IPS-NIHi7 (cell line): Measurements from ENCODE around the gene RHBDD2.
"Not testable (repeated sequence)": the region's sequence is repeated elsewhere in the genome, so short reads cannot be mapped to it uniquely, and the experiment has no call there.

Source experiments
- DNase-seq: peaks from one replicate; pipeline ENCODE4 v3.0.0; 2012; ENCODE audit warnings: mixed read lengths; ENCODE audit errors: extremely low spot score

RHBDD2 gene

DNA sequence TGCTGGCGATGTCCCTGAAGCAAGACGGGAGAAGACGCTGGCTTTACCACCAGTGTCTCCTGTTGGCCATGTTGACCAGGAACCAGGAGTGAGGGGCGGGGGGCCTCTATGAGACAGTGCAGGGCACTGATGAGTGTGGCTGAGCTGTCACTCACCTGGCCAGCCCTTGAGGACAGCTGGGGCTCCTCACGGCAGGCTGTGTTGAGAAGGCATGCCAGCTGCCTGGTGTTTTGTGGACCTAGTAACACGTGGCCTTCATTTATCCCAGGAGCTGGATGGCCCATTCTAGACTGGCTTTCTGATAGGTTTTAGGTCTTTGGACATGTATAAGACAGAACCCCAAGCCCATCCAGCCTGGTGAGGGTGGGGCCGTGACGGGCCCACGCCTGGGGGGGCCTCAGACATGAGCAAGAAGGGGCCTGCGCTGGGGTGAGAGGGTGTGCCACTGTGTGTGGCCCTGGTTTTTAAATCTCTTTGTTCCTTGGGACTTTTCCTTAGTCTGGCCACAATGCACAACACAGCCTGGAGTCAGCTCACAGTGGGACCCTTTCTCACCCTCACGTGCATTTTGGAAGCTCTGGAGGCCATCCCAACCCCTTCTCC is 10.5 kb downstream of the RHBDD2 start:
- DNase-seq, result no peak

GRCh38 chr7:75889826-75890225 is 11.0 kb downstream of the RHBDD2 start:
- no peak for DNase-seq

- not testable (repeated sequence) for DNase-seq
Measured at GRCh38 chr7:75891237-75891636, 12.4 kb downstream of the RHBDD2 start.

- no peak for DNase-seq
Measured at GRCh38 chr7:75891815-75892411, 13.1 kb downstream of the RHBDD2 start.

GRCh38 chr7:75892634-75893272 is 13.9 kb downstream of the RHBDD2 start:
- DNase-seq, result no peak

DNA sequence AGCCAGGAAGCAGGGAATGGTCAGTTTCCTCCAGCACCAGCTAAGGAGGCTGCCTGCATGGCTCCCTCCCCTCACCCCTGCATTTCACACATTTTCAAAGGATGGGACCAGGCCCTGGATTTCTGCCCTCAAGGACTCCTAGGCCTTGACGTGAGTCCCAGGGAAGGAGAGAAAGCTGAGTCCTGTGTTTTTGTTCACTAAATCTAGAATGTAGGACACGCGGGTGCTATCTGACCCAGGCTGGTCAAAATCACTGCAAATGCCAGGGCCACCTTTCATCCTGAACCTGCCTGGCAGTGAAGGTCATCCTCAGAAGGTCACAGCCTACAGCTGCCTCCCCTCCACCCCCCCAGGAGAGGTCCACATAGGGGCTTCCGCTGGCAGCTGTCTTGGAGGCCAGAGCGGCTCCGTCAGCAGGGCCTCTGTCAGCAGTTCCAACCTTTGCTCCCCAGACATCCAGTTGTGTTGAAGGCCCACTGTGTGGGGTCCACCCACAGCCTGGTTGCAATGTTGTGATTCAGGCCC is 18.0 kb downstream of the RHBDD2 start:
- no peak for DNase-seq

- no peak for DNase-seq
Measured at GRCh38 chr7:75900617-75901315, 21.9 kb downstream of the RHBDD2 start.

DNA sequence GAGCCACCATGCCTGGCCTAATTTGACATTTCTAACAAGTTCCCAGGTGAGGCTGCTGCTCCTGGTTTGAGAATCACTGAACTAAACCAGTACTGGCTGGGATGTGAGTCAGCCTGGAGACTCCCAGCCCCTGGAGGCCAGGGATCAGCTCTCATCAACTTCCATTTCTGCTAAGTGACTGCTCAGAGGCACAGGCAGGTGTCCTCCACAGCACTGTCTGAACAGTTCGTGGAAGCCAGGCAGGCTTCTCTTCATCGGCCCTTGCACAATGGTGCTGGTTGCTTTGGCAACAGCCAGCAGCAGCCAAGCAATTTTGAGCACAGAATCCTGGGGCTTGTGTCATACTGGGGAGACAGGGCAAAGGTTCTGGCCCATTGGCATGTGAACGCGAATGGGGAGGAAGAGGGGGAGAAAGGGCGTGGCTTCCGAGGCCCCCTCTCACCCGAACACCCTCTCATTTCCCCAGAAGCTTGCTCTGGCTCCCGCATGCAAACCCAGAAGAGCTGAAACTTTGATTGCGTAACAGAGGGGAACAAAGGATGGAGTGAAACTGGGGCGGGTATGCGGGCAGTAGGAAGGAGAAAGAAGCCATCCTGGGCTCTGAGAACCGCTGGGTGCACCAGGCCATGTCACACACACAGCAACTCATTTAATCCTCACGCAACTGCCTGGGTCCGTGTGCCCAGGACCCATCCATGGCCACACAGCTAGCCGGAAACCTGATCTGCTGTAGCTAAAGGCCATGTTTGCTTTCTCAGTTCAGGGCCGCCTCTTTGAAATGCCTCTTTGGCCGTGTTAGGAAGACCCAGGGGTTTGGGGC is 27.2 kb downstream of the RHBDD2 start:
- DNase-seq, result peak; percentile 38

DNA sequence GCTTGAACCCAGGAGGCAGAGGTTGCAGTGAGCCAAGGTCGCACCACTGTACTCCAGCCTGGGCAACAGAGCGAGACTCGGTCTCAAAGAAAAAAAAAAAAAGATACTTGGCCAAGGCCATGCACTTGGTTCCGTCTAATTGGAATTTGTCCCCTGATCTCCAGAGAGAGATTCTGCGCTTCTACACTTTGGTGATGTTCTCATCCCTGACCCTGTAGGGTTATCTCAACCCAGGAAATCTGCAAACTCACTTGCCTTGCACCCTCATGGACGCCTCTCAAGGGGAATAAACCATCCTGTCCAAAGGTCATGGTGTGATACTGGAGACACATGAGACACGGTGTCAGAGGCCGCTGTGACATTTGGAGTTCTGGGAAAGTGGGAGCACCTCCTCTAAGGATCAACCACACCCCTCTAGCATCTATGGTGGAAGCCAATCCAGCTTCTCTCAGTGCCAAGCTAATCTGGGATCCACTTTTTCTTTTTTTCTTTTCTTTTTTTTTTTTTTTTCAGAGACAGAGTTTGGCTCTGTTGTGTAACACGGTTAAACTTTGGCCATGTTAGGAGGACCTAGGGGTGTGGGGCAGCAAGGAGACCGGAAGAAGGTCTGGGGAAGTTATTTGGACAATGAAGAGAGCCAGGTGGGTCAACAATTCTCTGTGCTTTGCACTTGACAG is 28.3 kb downstream of the RHBDD2 start:
- DNase-seq, result no peak

- not testable (repeated sequence) for DNase-seq
Measured at GRCh38 chr7:75907668-75908039, 28.8 kb downstream of the RHBDD2 start.

DNA sequence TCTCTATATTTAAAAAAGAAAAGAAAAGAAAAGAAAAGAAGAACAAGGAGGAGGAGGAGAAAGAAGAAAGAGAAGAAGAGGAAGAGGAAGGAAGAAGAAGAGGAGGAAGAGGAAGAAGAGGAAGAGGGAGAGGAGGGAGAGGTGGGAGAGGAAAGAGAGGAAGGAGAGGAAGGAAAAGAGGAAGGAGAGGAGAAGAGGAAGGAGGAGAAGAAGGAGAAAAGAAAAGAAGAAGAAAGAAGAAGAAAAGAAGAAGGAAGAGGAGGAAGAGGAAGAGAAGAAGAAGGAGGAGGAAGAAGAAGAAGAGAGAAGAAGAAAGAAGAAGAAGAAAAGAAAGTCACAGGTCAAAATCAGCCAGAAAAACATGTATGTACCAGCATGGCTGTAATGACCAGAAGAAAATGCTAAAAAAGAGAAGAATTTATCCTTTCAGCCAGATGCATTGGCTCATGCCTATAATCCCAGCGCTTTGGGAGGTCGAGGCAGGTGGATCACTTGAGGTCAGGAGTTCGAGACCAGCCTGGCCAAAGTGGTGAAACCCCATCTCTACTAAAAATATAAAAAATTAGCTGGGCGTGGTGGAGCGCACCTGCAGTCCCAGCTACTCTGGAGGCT is 30.8 kb downstream of the RHBDD2 start:
- no peak for DNase-seq

DNA sequence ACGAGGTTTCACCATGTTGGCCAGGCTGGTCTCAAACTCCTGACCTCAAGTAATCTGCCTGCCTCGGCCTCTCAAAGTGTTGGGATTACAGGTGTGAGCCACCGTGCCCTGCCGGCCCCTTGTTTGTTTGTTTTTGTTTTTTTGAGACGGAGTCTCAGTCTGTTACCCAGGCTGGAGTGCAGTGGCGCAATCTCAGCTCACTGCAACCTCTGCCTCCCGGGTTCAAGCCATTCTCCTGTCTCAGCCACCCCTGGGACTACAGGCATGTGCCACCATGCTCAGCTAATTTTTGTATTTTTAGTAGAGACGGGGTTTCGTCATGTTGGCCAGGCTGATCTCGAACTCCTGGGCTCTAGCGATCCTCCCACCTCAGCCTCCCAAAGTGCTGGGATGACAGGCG is 32.4 kb downstream of the RHBDD2 start:
- DNase-seq, result not testable (repeated sequence)

DNA sequence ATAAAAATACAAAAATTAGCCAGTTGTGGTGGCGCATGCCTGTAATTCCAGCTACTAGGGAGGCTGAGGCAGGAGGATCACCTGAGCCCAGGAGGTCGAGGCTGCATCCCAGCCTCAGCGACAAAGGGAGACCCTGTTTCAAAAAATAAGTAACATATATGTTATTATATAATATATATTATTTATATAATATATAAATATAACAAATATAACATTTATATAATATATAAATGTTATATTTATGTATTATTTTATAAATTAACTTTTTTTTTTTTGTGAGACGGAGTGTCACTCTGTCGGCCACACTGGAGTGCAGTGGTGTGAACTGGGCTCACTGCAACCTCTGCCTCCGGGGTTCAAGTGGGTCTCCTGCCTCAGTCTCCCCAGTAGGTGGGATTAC is 34.6 kb downstream of the RHBDD2 start:
- DNase-seq, result no peak

DNA sequence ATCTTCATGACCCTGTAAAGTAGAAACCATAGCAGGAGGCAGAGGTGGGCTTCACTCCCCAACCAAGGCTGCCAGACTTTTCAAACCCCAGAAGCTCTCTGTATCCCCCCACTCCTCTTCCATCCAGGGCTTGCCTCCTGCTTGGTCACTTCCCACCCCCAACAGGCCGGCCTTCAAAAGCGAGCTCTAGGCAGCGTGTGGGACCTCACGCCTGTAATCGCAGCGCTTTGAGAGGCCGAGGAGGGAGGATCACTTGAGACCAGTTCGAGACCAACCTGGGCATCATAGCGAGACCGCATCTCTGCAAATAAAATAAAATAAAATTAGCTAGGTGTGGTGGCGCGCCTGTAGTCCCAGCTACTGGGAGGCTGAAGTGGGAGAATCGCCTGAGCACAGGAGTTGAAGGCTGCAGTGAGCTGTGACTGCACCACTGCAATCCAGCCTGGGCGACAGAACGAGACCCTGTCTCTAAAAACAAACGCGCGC is 35.4 kb downstream of the RHBDD2 start:
- no peak for DNase-seq

DNA sequence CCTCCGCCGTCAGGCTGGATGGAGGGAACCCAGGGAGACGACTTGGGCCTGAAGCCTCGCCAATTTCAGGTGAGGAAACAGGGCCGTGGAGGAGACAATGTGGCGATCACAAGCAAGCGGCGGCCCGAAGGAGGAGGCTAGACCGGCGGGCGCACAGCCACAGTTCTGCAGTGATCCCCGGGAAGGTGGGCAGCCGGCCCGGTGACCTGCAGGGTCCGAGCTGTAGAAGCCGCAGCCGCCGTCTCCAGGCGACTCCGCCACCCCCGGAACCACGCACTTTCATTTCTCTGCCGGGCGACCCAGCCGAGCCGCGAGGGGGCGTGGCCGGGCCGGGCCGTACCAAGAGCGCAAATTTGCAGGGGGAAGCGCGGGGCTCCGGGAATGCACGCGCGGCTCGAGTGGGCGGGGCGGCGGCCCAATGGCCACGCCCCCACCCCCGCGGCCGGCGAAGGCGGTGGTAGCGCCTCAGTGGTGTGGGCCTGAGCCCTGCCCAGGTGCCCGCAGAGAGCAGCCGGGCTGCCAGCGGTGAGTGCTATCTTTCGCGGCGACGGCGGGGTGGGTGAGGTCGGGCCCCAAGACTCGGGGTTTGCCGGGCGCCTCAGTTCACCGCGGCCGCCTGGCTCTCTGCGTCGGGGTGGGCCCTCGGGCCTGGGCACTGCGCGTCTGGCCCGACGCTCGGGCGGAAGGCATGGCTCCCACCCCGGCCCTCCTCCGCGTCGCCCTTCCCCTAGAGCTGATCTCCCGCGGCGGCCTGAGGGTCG is 36.0 kb downstream of the RHBDD2 start, which contains the start of gene POR:
TSS of gene POR (plus strand) at position 501 of the 761 bp plus-strand sequence. CDS start 38,847 bp downstream, outside the sequence.
- DNase-seq, result peak; percentile 97

DNA sequence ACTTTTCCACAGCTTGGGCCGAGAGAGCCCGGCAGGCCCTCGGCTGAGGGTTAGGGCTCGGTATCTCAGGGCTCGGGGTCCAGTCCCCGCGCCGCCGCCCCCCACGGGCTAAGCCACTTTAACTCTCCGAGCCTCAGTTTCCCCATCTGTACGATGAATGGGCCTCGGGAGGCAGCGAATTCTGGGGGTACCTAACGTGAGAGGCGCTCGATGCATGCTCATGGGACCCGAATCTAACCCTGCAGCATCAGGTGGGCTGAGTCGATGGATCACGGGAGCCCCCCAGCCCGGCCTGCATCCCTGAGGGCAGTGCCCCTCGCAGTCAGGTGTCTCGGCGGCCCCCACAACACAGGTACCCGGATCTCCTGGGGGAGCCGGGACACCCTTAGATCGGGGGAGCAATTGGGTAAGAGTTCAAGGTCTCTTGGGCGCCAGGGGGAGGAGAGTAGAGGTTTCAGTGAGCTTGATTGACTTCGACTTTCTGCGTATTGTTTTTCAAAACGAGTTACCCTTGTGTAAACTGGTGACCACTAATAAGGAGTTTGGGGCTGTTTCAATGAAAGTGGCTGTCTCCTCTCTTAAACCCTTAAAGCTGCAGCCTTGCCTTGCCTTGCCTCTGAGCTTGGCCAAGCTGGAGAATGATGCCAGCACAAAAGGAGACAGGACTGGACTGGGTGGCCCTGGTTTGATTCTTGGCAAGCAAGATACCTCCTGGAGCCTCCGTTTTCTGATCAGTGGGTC is 36.8 kb downstream of the RHBDD2 start:
- no peak for DNase-seq

GRCh38 chr7:75916259-75916658 is 37.4 kb downstream of the RHBDD2 start:
- no peak for DNase-seq

DNA sequence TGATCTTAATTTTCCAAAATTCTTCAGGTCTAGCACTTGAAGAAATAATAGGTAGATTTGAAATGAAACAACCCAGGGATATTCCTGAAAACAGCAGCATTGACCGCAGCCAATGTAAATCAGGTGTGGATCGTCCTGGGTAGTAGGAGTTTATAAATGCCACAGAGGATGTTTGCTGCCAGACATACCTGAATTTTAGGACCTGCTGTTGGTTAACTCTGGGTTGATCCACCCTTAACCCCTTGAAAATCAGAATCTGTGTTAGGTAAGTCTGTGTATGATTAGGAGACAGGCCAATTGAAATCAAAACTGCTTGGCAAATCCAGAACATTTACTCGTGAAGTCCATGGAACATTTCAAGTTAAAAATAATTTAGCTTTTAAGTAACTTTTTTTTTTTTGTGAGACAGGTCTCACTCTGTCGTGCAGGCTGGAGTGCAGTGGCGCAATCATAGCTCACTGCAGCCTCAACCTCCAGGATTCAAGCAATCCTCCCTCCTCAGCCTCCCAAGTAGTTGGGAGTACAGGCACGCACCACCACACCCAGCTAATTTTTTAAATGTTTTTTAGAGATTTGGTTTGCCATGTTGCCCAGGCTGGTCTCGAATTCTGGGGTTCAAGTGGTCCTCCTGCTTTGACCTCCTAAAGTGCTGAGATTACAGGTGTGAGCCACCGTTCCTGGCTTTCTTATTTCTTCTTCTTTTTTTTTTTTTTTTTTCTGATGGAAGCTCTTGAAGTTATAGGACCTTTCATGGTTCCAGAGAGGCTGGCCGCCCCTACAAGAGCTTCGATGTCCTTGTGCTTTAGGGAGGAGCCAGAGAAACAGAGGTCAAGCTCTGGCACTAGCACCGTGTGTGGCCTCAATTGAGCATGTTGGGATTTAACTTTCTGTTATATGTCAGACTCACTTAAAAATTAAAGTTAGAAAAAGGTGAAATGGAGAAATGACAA is 38.1 kb downstream of the RHBDD2 start:
- no peak for DNase-seq
